ENCODE results near the gene PEMT. TPM values are rescaled to one million over a fixed set of nuclear protein-coding genes. Genes with fewer than 3 reads are reported as not detected.

PEMT gene
- total and polyA plus RNA-seq, 2 of the 4 experiments (the other 2 are of a cell fraction) = 23.3 to 49.5 TPM

GRCh38 chr17:17541640-17542001 lies 49.9 kb downstream of the PEMT start:
- Histone ChIP-seq H3K23ac (ENCODE audit: low read depth, low read length) (no peak overlapping the region), H3K4me3 (ENCODE audit: insufficient read depth, low read depth, low read length) (no peak overlapping the region), H2BK120ac (ENCODE audit: low read depth, low read length) (no peak overlapping the region), H3K4me1 (ENCODE audit: control insufficient read depth, insufficient read depth, low read length) (peaks cover 10% of the 10 kb centered on the region), H2AK5ac (ENCODE audit: low read depth, low read length) (no peak overlapping the region), H3K18ac (ENCODE audit: low read depth, low read length) (no peak overlapping the region), H3K14ac (replicated peaks; ENCODE audit: low read depth, low read length) (no peak overlapping the region), H4K20me1 (ENCODE audit: insufficient read depth, low read length) (peaks cover 9% of the 10 kb centered on the region), H2BK15ac (ENCODE audit: low read depth, low read length) (no peak overlapping the region), H4K8ac (ENCODE audit: low read depth in 2 of 2, low read length in 2 of 2) (no peak overlapping the region), H2BK20ac (ENCODE audit: low read depth, low read length) (no peak overlapping the region), H3K36me3 (ENCODE audit: control insufficient read depth, insufficient read depth, low read length) (no peaks in the 10 kb centered on the region), H3K4ac (ENCODE audit: low read depth, low read length) (no peak overlapping the region), H3K4me2 (ENCODE audit: low read depth, low read length) (no peak overlapping the region), H3K9me1 (ENCODE audit: insufficient read depth, low read length) (peaks cover 16% of the 10 kb centered on the region), H3K9ac (ENCODE audit: low read depth, low read length) (no peak overlapping the region), H2AK9ac (replicated peaks; ENCODE audit: low read depth, low read length, poor library complexity) (no peak overlapping the region), H4K5ac (ENCODE audit: low read depth, low read length) (no peak overlapping the region), H3K27me3 (ENCODE audit: control insufficient read depth, insufficient read depth, low read length) (no peaks in the 10 kb centered on the region), H3K56ac (ENCODE audit: extremely low read depth, insufficient read depth, low read length) (no peak overlapping the region), H3K9me3 (ENCODE audit: control insufficient read depth, insufficient read depth, low read length) (no peaks in the 10 kb centered on the region), H3K27ac (ENCODE audit: insufficient read depth, low read length) (no peak overlapping the region), H3K79me1 (ENCODE audit: low read depth in 1 of 2, low read length in 2 of 2) (no peaks in the 10 kb centered on the region), H4K91ac (ENCODE audit: insufficient read depth, low read depth, low read length) (no peak overlapping the region), H2AFZ (replicated peaks; ENCODE audit: low read length, poor library complexity) (peak overlapping the region; percentile 8), H2BK5ac (ENCODE audit: low read depth, low read length, poor library complexity, severe bottlenecking) (no peak overlapping the region)
- in situ Hi-C loops (cut with MboI; ENCODE audit: low sequenced_read_pairs) = no loop called here
- CTCF ChIA-PET = no interaction called here
- dilution Hi-C loops (cut with HindIII; ENCODE audit: low sequenced_read_pairs, unreplicated experiment) = no loop called here
- intact Hi-C loops (cut with micrococcal nuclease) = no loop called here
- DNase-seq (no peak), ATAC-seq (ENCODE audit: low read depth) (no peak)
- WGBS, 2 experiments (ENCODE audit: extremely low coverage in 2 of 2, insufficient read length in 1 of 2) = 32% methylated on average over 3 of the region's 5 CpGs; no CpG with 5 or more reads in 1 of the 2 experiments
- POLR2A ChIA-PET (ENCODE audit: unreplicated experiment) = no interaction called here
- TF ChIP-seq NFE2L2 (IDR thresholded peaks at IDR 0.05; ENCODE audit: low read depth, low read length) (no peak), CTCF (conservative IDR thresholded peaks at IDR 0.05; ENCODE audit: low read depth, low read length) (no peak), SMC3 (IDR thresholded peaks at IDR 0.05; ENCODE audit: low read depth, low read length) (no peak), MAZ (IDR thresholded peaks at IDR 0.05; ENCODE audit: borderline replicate concordance, low read depth, low read length) (no peak), MXI1 (IDR thresholded peaks at IDR 0.05; ENCODE audit: borderline replicate concordance, low read depth, low read length) (no peak), RAD21 (IDR thresholded peaks at IDR 0.05; ENCODE audit: low read length) (no peak), FOS (IDR thresholded peaks at IDR 0.05; ENCODE audit: low read depth, low read length) (no peak), POLR2A (IDR thresholded peaks at IDR 0.05; ENCODE audit: low read depth, low read length) (no peak), CEBPB (IDR thresholded peaks at IDR 0.05; ENCODE audit: low read depth, low read length) (no peak), MAFK (IDR thresholded peaks at IDR 0.05; ENCODE audit: low read depth, low read length) (no peak), USF2 (IDR thresholded peaks at IDR 0.05; ENCODE audit: low read depth, low read length) (no peak), RCOR1 (IDR thresholded peaks at IDR 0.05; ENCODE audit: insufficient replicate concordance, low read length) (no peak)
- no TSS peak for BruUV-seq (replicated peaks)

All from IMR-90 (cell line).